HCT116 (cell line): ENCODE results near the gene PPDPF. TPM values are rescaled to one million over a fixed set of nuclear protein-coding genes. Genes with fewer than 3 reads are reported as not detected.

Experiments
- ATAC-seq: fragments of 200-7000 bp; cut with Tn5 transposase; 2 replicates; pipeline ENCODE4 v1.9.1; 2020; ENCODE audit warnings: mild to moderate bottlenecking, moderate library complexity
- BruUV-seq: library from RNA; stranded (reverse); fragments of 400-500 nt; replicated peaks from 2 replicates; lab custom pipeline; 2021; lab: Mats Ljungman, UMichigan
- CTCF ChIA-PET: fragments of 300-600 bp; sonication (Branson Sonifier 250); formaldehyde crosslinking; loops from one replicate; lab custom pipeline; 2021; ENCODE audit warnings: antibody characterized with exemption; lab: Charles Lee
- POLR2A ChIA-PET: fragments of 300-600, 350-600 bp; sonication (Branson Sonifier 250); formaldehyde crosslinking; loops from one replicate; lab custom pipeline; 2021; ENCODE audit warnings: antibody characterized with exemption; lab: Charles Lee
- RAD21 ChIA-PET, 2 experiments: fragments of 300-600 bp; sonication (Branson Sonifier 250); formaldehyde crosslinking; loops; one replicate each; lab custom pipeline; 2023; ENCODE audit warnings: low total read pairs in 2 of 2; ENCODE audit not compliant: uncharacterized antibody in 2 of 2, unreplicated experiment in 2 of 2, low non-redundant PET in 1 of 2; lab: Charles Lee
- DNase-seq: peaks from one replicate; pipeline ENCODE4 v3.0.0-alpha.2; 2010; ENCODE audit warnings: low read depth, low spot score
- H2AFZ ChIP-seq: fragments of 200-600 bp; shearing (Covaris generic), sonication (generic); 2 replicates; pipeline ENCODE4 v1.6.1; 2017; ENCODE audit warnings: low read depth, mixed run types, mixed read lengths, antibody characterized with exemption, low read length; ENCODE audit not compliant: poor library complexity, severe bottlenecking
- H3K27ac ChIP-seq: 2 replicates; pipeline ENCODE4 v1.5.1; 2012; ENCODE audit warnings: low read depth, low read length
- H3K27me3 ChIP-seq: fragments of 200-600 bp; sonication (generic); 2 replicates; pipeline ENCODE4 v1.6.1; 2016; ENCODE audit warnings: mixed run types, low read length, mixed read lengths; ENCODE audit not compliant: insufficient read depth
- H3K36me3 ChIP-seq, 2 experiments: fragments of 200-500 bp in 1 of 2; fragments of 200-600 bp in 1 of 2; sonication (Bioruptor generic) in 1 of 2; sonication (generic) in 1 of 2; 2 replicates each; pipeline versions ENCODE4 v1.5.1 to v1.6.1; 2014 to 2016; ENCODE audit warnings: low read length in 2 of 2, inconsistent platforms in 1 of 2, mixed read lengths in 1 of 2, mixed run types in 1 of 2; ENCODE audit not compliant: insufficient read depth in 2 of 2, control insufficient read depth in 1 of 2
- H3K4me1 ChIP-seq, 2 experiments: fragments of 200-600 bp in 1 of 2; sonication (generic) in 1 of 2; 2 replicates each; pipeline versions ENCODE4 v1.5.1 to v1.6.1; 2012 to 2017; ENCODE audit warnings: low read length in 2 of 2, inconsistent platforms in 1 of 2, mild to moderate bottlenecking in 1 of 2, mixed read lengths in 1 of 2, mixed run types in 1 of 2, moderate library complexity in 1 of 2; ENCODE audit not compliant: insufficient read depth in 2 of 2, control insufficient read depth in 1 of 2
- H3K4me2 ChIP-seq: fragments of 200-600 bp; sonication (generic); 2 replicates; pipeline ENCODE4 v1.6.1; 2017; ENCODE audit warnings: mixed run types, low read length, mixed read lengths
- H3K4me3 ChIP-seq, 2 experiments: fragments of 200-600 bp in 1 of 2; sonication (generic) in 1 of 2; replicated peaks in 1 of 2; 2 replicates each; pipeline ENCODE4 v1.5.1; 2011 to 2016; ENCODE audit warnings: low read length in 2 of 2, control low read depth in 1 of 2, low read depth in 1 of 2, mild to moderate bottlenecking in 1 of 2, mixed read lengths in 1 of 2, mixed run types in 1 of 2
- H3K79me2 ChIP-seq: fragments of 200-600 bp; sonication (generic); 2 replicates; pipeline ENCODE4 v1.6.1; 2017; ENCODE audit warnings: mild to moderate bottlenecking, mixed run types, low read length, moderate library complexity, mixed read lengths; ENCODE audit not compliant: insufficient read depth
- H3K9ac ChIP-seq: fragments of 200-600 bp; sonication (generic); 2 replicates; pipeline ENCODE4 v1.6.1; 2016; ENCODE audit warnings: low read length, mixed read lengths
- H3K9me2 ChIP-seq: fragments of 200-600 bp; sonication (generic), shearing (Covaris generic); 2 replicates; pipeline ENCODE4 v1.6.1; 2017; ENCODE audit warnings: mixed run types, mild to moderate bottlenecking, moderate library complexity; ENCODE audit not compliant: insufficient read depth
- H3K9me3 ChIP-seq, 2 experiments: fragments of 200-500 bp in 1 of 2; fragments of 200-600 bp in 1 of 2; sonication (Bioruptor generic) in 1 of 2; sonication (generic) in 1 of 2; 2 replicates each; pipeline ENCODE4 v1.6.1; 2014 to 2017; ENCODE audit warnings: low read length in 2 of 2, mixed read lengths in 2 of 2, inconsistent platforms in 1 of 2, low read depth in 1 of 2, mild to moderate bottlenecking in 1 of 2, mixed run types in 1 of 2, moderate library complexity in 1 of 2; ENCODE audit not compliant: control insufficient read depth in 1 of 2, insufficient read depth in 1 of 2
- H4K20me1 ChIP-seq: fragments of 200-600 bp; sonication (generic), shearing (Covaris generic); 2 replicates; pipeline ENCODE4 v1.6.1; 2017; ENCODE audit warnings: mixed run types, mild to moderate bottlenecking, moderate library complexity; ENCODE audit not compliant: insufficient read depth
- JUND ChIP-seq: IDR thresholded peaks from 2 replicates; pipeline ENCODE4 v1.6.1; 2012
- REST ChIP-seq: IDR thresholded peaks from 2 replicates; pipeline ENCODE4 v1.6.1; 2012; ENCODE audit warnings: low read depth
- SP1 ChIP-seq: IDR thresholded peaks from 2 replicates; pipeline ENCODE4 v1.6.1; 2012; ENCODE audit warnings: low read depth
- SRF ChIP-seq: IDR thresholded peaks from 2 replicates; pipeline ENCODE4 v1.6.1; 2012; ENCODE audit warnings: low read depth
- intact Hi-C: fragments of 100-400 bp; cut with micrococcal nuclease; formaldehyde crosslinking; loops from 2 replicates; pipeline ENCODE4 v1.10.0; 2022
- total RNA-seq: library from RNA; stranded (reverse); gene quantifications from one replicate; pipeline ENCODE4 v1.2.1, GENCODE V29; 2021; ENCODE audit not compliant: unreplicated experiment
- TF ChIP-seq, protein P1 (sequence below), 3 experiments: fragments of 200-600 bp in 1 of 3; sonication (generic) in 1 of 3; IDR thresholded peaks in 2 of 3; conservative IDR thresholded peaks in 1 of 3; 2 replicates each; pipeline ENCODE4 v1.5.1; 2012 to 2017; ENCODE audit warnings: low read depth in 2 of 3, low read length in 2 of 3, antibody characterized with exemption in 1 of 3, borderline replicate concordance in 1 of 3, control low read depth in 1 of 3, mild to moderate bottlenecking in 1 of 3, mixed read lengths in 1 of 3, mixed run types in 1 of 3, moderate library complexity in 1 of 3; ENCODE audit not compliant: insufficient read depth in 1 of 3

PPDPF gene
- total RNA-seq, 1 experiment from 2014 or later, result 346 TPM

DNA sequence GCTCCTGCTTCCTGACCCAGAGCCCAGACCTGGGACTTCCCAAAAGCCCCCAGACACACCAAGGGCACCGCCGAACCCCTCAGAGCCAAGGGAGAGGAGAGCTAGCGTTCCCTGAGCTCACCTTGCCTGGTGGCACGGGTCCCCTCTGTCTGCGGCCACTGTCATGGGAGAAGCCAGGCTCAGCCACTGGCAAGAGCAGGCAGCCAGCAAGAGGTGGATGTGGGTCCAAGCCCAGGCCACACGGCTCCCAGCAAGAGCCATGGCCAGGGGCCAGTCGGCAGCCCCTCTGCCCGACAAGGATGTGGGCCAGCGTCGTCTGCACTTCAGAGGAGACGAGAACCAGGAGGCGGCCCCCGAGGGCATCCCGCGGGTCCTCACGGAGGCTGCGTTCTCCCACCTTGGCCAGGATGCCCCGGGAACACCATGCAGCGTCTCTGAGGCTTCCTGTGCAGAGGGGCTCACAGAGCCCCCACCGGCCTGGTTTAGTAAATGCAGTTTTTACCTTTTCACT is 2.2 kb upstream of the PPDPF start (continued):
- TF ChIP-seq JUND, result no peak
- no peak for TF ChIP-seq SRF

DNA sequence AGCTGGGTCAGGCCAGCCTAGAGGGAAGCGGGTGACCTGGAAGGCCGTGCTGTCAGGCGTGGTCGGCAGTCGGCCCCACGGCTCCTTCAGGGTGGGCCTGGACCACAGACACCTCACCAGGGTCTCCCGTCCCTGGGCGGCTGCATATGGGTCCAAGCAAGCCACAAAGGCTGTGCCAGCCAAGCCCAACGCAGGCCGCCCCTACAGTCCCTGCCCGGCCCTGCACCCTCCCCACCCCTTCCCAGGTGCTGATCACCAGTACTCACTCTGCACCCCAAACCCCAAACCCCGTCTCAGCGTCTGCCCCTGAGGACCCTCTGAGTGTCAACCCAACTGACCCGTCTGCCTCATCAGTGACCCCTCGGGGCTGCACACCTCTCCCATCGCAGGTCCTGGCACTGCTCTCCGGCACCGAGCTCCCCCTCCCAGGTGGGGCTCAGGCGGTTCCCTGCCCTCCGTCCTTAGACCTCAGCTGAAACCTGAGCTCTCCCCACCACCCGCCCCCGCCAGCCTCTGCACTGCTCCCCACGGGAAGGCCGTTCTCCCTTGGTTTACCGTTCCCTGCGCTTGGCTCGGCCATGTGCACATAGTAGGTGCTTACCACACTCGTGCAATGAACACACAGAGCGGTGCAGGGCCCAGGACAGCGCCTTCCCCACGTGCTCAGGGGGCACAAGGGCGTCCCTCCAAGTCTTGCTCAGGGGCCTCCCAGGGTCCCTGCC is 1.5 kb upstream of the PPDPF start:
- RAD21 ChIA-PET, result no interaction called here
- H3K9ac ChIP-seq, result peak overlapping the region; percentile 94
- no peak for DNase-seq
- TF ChIP-seq REST, result no peak
- TF ChIP-seq, protein P1, sequence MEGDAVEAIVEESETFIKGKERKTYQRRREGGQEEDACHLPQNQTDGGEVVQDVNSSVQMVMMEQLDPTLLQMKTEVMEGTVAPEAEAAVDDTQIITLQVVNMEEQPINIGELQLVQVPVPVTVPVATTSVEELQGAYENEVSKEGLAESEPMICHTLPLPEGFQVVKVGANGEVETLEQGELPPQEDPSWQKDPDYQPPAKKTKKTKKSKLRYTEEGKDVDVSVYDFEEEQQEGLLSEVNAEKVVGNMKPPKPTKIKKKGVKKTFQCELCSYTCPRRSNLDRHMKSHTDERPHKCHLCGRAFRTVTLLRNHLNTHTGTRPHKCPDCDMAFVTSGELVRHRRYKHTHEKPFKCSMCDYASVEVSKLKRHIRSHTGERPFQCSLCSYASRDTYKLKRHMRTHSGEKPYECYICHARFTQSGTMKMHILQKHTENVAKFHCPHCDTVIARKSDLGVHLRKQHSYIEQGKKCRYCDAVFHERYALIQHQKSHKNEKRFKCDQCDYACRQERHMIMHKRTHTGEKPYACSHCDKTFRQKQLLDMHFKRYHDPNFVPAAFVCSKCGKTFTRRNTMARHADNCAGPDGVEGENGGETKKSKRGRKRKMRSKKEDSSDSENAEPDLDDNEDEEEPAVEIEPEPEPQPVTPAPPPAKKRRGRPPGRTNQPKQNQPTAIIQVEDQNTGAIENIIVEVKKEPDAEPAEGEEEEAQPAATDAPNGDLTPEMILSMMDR (IDR thresholded peaks at IDR 0.05 in 2 of 3, conservative IDR thresholded peaks at IDR 0.05 in 1 of 3; ENCODE audit: borderline replicate concordance in 1 of 3, insufficient read depth in 1 of 3, low read depth in 2 of 3, low read length in 2 of 3), result no peak
- TF ChIP-seq SP1, result no peak
- POLR2A ChIA-PET, result no interaction called here
- H3K9me3 ChIP-seq, result peaks cover 5 to 7% of the 10 kb centered on the region in 2 experiments; a peak in 2 of 4 replicates
- BruUV-seq, result no TSS peak
- H3K4me2 ChIP-seq, result peak overlapping the region; percentile 93
- ATAC-seq, result no peak
- peaks cover 6 to 24% of the 10 kb centered on the region in 2 experiments for H3K36me3 ChIP-seq
- peak overlapping the region; percentile 89 to 97 for H3K4me3 ChIP-seq
- H2AFZ ChIP-seq, result no peak overlapping the region
- H4K20me1 ChIP-seq, result no peaks in the 10 kb centered on the region
- peaks cover 5 to 34% of the 10 kb centered on the region in 2 experiments; a peak in 3 of 4 replicates for H3K4me1 ChIP-seq
- peak overlapping the region; percentile 98 for H3K27ac ChIP-seq
- H3K79me2 ChIP-seq, result peaks cover 21% of the 10 kb centered on the region
- CTCF ChIA-PET, result interaction anchor here (1.9 kb wide), 1 partner anchor 455 kb away, joined by 5 read pairs; no protein-coding TSS in a partner anchor
- H3K27me3 ChIP-seq, result no peaks in the 10 kb centered on the region
- intact Hi-C loops, result no loop called here
- no peaks in the 10 kb centered on the region for H3K9me2 ChIP-seq
